IMR-90 (cell line): ENCODE results near the gene DDX19B. TPM values are rescaled to one million over a fixed set of nuclear protein-coding genes. Genes with fewer than 3 reads are reported as not detected.

ENCODE experiments used
- ATAC-seq: fragments of 200-7000 bp; cut with Tn5 transposase; 2 replicates; pipeline ENCODE4 v1.9.1; 2020; ENCODE audit warnings: low read depth, mild to moderate bottlenecking, moderate library complexity
- BruUV-seq: library from RNA; stranded (reverse); fragments of 400-500 nt; replicated peaks from 2 replicates; lab custom pipeline; 2021; lab: Mats Ljungman, UMichigan
- CTCF ChIA-PET: fragments of 300-600 bp; formaldehyde crosslinking; extraction: SDS; loops from one replicate; lab custom pipeline; 2021; ENCODE audit warnings: antibody characterized with exemption; lab: Yijun Ruan, JAX
- POLR2A ChIA-PET: fragments of 300-600 bp; sonication (Branson Sonifier 250); formaldehyde crosslinking; loops from one replicate; lab custom pipeline; 2022; ENCODE audit warnings: antibody characterized with exemption; ENCODE audit not compliant: unreplicated experiment; lab: Charles Lee
- DNase-seq: peaks from one replicate; pipeline ENCODE4 v3.0.0; 2013
- H2AFZ ChIP-seq: replicated peaks from 2 replicates; pipeline ENCODE3; 2013; ENCODE audit warnings: low read length, mild to moderate bottlenecking; ENCODE audit not compliant: poor library complexity
- H2AK5ac ChIP-seq: 2 replicates; pipeline ENCODE4 v1.6.1; 2013; ENCODE audit warnings: low read depth, low read length, inconsistent platforms
- H2AK9ac ChIP-seq: replicated peaks from 2 replicates; pipeline ENCODE3; 2013; ENCODE audit warnings: mild to moderate bottlenecking, low read depth, low read length, moderate library complexity; ENCODE audit not compliant: poor library complexity
- H2BK120ac ChIP-seq: 2 replicates; pipeline ENCODE4 v1.6.1; 2013; ENCODE audit warnings: low read depth, low read length, inconsistent platforms
- H2BK15ac ChIP-seq: 3 replicates; pipeline ENCODE4 v1.6.1; 2013; ENCODE audit warnings: low read depth, low read length, inconsistent platforms
- H2BK20ac ChIP-seq: 2 replicates; pipeline ENCODE4 v1.6.1; 2013; ENCODE audit warnings: low read depth, mild to moderate bottlenecking, inconsistent platforms, low read length, moderate library complexity
- H2BK5ac ChIP-seq: 2 replicates; pipeline ENCODE4 v1.6.1; 2013; ENCODE audit warnings: mild to moderate bottlenecking, low read depth, low read length, inconsistent platforms; ENCODE audit not compliant: poor library complexity, severe bottlenecking
- H3K14ac ChIP-seq: replicated peaks from 2 replicates; pipeline ENCODE4 v1.6.1; 2013; ENCODE audit warnings: low read depth, low read length, inconsistent platforms
- H3K18ac ChIP-seq: 2 replicates; pipeline ENCODE4 v1.6.1; 2013; ENCODE audit warnings: low read depth, low read length, control low read depth
- H3K23ac ChIP-seq: 2 replicates; pipeline ENCODE4 v1.6.1; 2013; ENCODE audit warnings: low read depth, low read length, inconsistent platforms
- H3K27ac ChIP-seq: 2 replicates; pipeline ENCODE4 v1.5.1; 2013; ENCODE audit warnings: mild to moderate bottlenecking, control low read depth, low read length; ENCODE audit not compliant: insufficient read depth
- H3K27me3 ChIP-seq: 2 replicates; pipeline ENCODE4 v1.6.1; 2013; ENCODE audit warnings: low read length; ENCODE audit not compliant: control insufficient read depth, insufficient read depth
- H3K36me3 ChIP-seq: 2 replicates; pipeline ENCODE4 v1.6.1; 2013; ENCODE audit warnings: low read length, mixed read lengths; ENCODE audit not compliant: control insufficient read depth, insufficient read depth
- H3K4ac ChIP-seq: 2 replicates; pipeline ENCODE4 v1.6.1; 2013; ENCODE audit warnings: low read depth, low read length, inconsistent platforms
- H3K4me1 ChIP-seq: 2 replicates; pipeline ENCODE4 v1.6.1; 2013; ENCODE audit warnings: low read length, mixed read lengths; ENCODE audit not compliant: control insufficient read depth, insufficient read depth
- H3K4me2 ChIP-seq: 2 replicates; pipeline ENCODE4 v1.6.1; 2013; ENCODE audit warnings: low read depth, mild to moderate bottlenecking, control low read depth, low read length, moderate library complexity
- H3K4me3 ChIP-seq: 2 replicates; pipeline ENCODE4 v1.5.1; 2013; ENCODE audit warnings: low read depth, mild to moderate bottlenecking, control low read depth, low read length, moderate library complexity; ENCODE audit not compliant: insufficient read depth
- H3K56ac ChIP-seq: 2 replicates; pipeline ENCODE4 v1.6.1; 2013; ENCODE audit warnings: low read length, inconsistent platforms; ENCODE audit not compliant: insufficient read depth; ENCODE audit errors: extremely low read depth
- H3K79me1 ChIP-seq, 2 experiments: 2 replicates each; pipeline ENCODE4 v1.6.1; 2013; ENCODE audit warnings: low read length in 2 of 2, inconsistent platforms in 1 of 2, low read depth in 1 of 2
- H3K9ac ChIP-seq: 2 replicates; pipeline ENCODE4 v1.6.1; 2013; ENCODE audit warnings: low read depth, low read length, control low read depth
- H3K9me1 ChIP-seq: 2 replicates; pipeline ENCODE4 v1.6.1; 2013; ENCODE audit warnings: low read length, inconsistent platforms; ENCODE audit not compliant: insufficient read depth
- H3K9me3 ChIP-seq: 2 replicates; pipeline ENCODE4 v1.6.1; 2013; ENCODE audit warnings: low read length; ENCODE audit not compliant: control insufficient read depth, insufficient read depth
- H4K20me1 ChIP-seq: 2 replicates; pipeline ENCODE4 v1.6.1; 2013; ENCODE audit warnings: low read length, inconsistent platforms; ENCODE audit not compliant: insufficient read depth
- H4K5ac ChIP-seq: 2 replicates; pipeline ENCODE4 v1.6.1; 2013; ENCODE audit warnings: mild to moderate bottlenecking, low read depth, low read length, control low read depth
- H4K8ac ChIP-seq, 2 experiments: 2 replicates each; pipeline ENCODE4 v1.6.1; 2013; ENCODE audit warnings: low read depth in 2 of 2, low read length in 2 of 2, control low read depth in 1 of 2, inconsistent platforms in 1 of 2
- H4K91ac ChIP-seq: 2 replicates; pipeline ENCODE4 v1.6.1; 2013; ENCODE audit warnings: low read depth, low read length, inconsistent platforms; ENCODE audit not compliant: insufficient read depth
- BHLHE40 ChIP-seq: fragments of 150-350 bp; IDR thresholded peaks from 2 replicates; pipeline ENCODE4 v1.6.1; 2016; ENCODE audit warnings: mild to moderate bottlenecking, low read depth, low read length
- CEBPB ChIP-seq: IDR thresholded peaks from 2 replicates; pipeline ENCODE4 v1.6.1; 2012; ENCODE audit warnings: low read depth, low read length, improper control_type of control experiment
- CHD1 ChIP-seq: IDR thresholded peaks from 2 replicates; pipeline ENCODE4 v1.6.1; 2012; ENCODE audit warnings: low read depth, low read length, improper control_type of control experiment
- CTCF ChIP-seq: conservative IDR thresholded peaks from 2 replicates; pipeline ENCODE4 v1.5.1; 2012; ENCODE audit warnings: mild to moderate bottlenecking, low read depth, low read length, improper control_type of control experiment
- ELK1 ChIP-seq: fragments of 150-350 bp; IDR thresholded peaks from 2 replicates; pipeline ENCODE4 v1.6.1; 2016; ENCODE audit warnings: low read depth, mild to moderate bottlenecking, low read length, moderate library complexity, borderline replicate concordance
- FOS ChIP-seq: fragments of 150-350 bp; IDR thresholded peaks from 2 replicates; pipeline ENCODE4 v1.6.1; 2016; ENCODE audit warnings: low read depth, low read length
- MAFK ChIP-seq: IDR thresholded peaks from 2 replicates; pipeline ENCODE4 v1.6.1; 2012; ENCODE audit warnings: low read depth, low read length, improper control_type of control experiment
- MAZ ChIP-seq: IDR thresholded peaks from 2 replicates; pipeline ENCODE4 v1.6.1; 2012; ENCODE audit warnings: low read depth, mild to moderate bottlenecking, low read length, improper control_type of control experiment, moderate library complexity, borderline replicate concordance
- MXI1 ChIP-seq: IDR thresholded peaks from 2 replicates; pipeline ENCODE4 v1.6.1; 2012; ENCODE audit warnings: low read depth, mild to moderate bottlenecking, low read length, moderate library complexity, borderline replicate concordance
- NFE2L2 ChIP-seq: fragments of 150-350 bp; IDR thresholded peaks from 2 replicates; pipeline ENCODE4 v1.6.1; 2016; ENCODE audit warnings: low read depth, mild to moderate bottlenecking, low read length
- POLR2A ChIP-seq: IDR thresholded peaks from 2 replicates; pipeline ENCODE4 v1.6.1; 2012; ENCODE audit warnings: mild to moderate bottlenecking, low read depth, low read length
- RAD21 ChIP-seq: IDR thresholded peaks from 2 replicates; pipeline ENCODE4 v1.6.1; 2012; ENCODE audit warnings: low read length, improper control_type of control experiment
- RCOR1 ChIP-seq: IDR thresholded peaks from 2 replicates; pipeline ENCODE4 v1.6.1; 2012; ENCODE audit warnings: mild to moderate bottlenecking, low read length, improper control_type of control experiment; ENCODE audit not compliant: insufficient replicate concordance
- RFX5 ChIP-seq: IDR thresholded peaks from 2 replicates; pipeline ENCODE4 v1.8.0; 2012; ENCODE audit warnings: low read depth, mild to moderate bottlenecking, low read length, moderate library complexity
- SMC3 ChIP-seq: fragments of 150-350 bp; IDR thresholded peaks from 2 replicates; pipeline ENCODE4 v1.6.1; 2016; ENCODE audit warnings: low read depth, mild to moderate bottlenecking, antibody characterized with exemption, low read length, moderate library complexity
- USF2 ChIP-seq: fragments of 150-350 bp; IDR thresholded peaks from 2 replicates; pipeline ENCODE4 v1.6.1; 2017; ENCODE audit warnings: mild to moderate bottlenecking, antibody characterized with exemption, low read length, low read depth
- WGBS, 2 experiments: methylation state at CpG; one replicate each; pipeline versions ENCODE4 v1.1.5 to v1.1.7; 2013; ENCODE audit warnings: missing lambda C conversion rate in 2 of 2; ENCODE audit not compliant: insufficient read length in 1 of 2; ENCODE audit errors: extremely low coverage in 2 of 2; 5-methylcytosine and 5-hydroxymethylcytosine counted together
- dilution Hi-C: fragments of 300-500 bp; cut with HindIII; formaldehyde crosslinking; loops from one replicate; pipeline ENCODE4 v1.14.3; 2018; ENCODE audit warnings: low sequenced_read_pairs; ENCODE audit not compliant: unreplicated experiment
- in situ Hi-C: fragments of 300-500 bp; cut with MboI; formaldehyde crosslinking; loops from 3 replicates; pipeline ENCODE4 v1.14.3; 2019; ENCODE audit warnings: low sequenced_read_pairs, inconsistent platforms, mixed read lengths
- intact Hi-C: fragments of 100-400 bp; cut with micrococcal nuclease; formaldehyde crosslinking; loops from 2 replicates; pipeline ENCODE4 v1.10.0; 2022
- polyA plus RNA-seq, 3 experiments: library from polyadenylated mRNA; depleted of rRNA; stranded (reverse); fragments of >200 nt; gene quantifications; 2 replicates each; pipeline ENCODE4 v1.2.3, GENCODE V29; 2012; ENCODE audit warnings: low replicate concordance in 1 of 3
- total RNA-seq: library from RNA; depleted of rRNA; stranded (reverse); fragments of >200 nt; gene quantifications from 2 replicates; pipeline ENCODE4 v1.2.3, GENCODE V29; 2012

The DDX19B gene
- total and polyA plus RNA-seq, 2 of the 4 experiments (the other 2 are of a cell fraction) = 33.3 to 41.0 TPM

- BruUV-seq = no TSS peak
- intact Hi-C loops = no loop called here
Measured at GRCh38 chr16:70320121-70320520, 21.1 kb downstream of the DDX19B start.

More at GRCh38 chr16:70320121-70320520, 21.1 kb downstream of the DDX19B start:
- ATAC-seq = no peak
- Histone ChIP-seq H3K23ac (no peak overlapping the region), H4K5ac (no peak overlapping the region), H3K4me1 (no peaks in the 10 kb centered on the region), H3K9ac (no peak overlapping the region), H3K27me3 (no peaks in the 10 kb centered on the region), H4K91ac (no peak overlapping the region), H3K56ac (no peak overlapping the region), H2BK120ac (no peak overlapping the region), H2AFZ (no peak overlapping the region), H3K4me2 (no peak overlapping the region), H2AK5ac (no peak overlapping the region), H3K9me1 (peaks cover 6% of the 10 kb centered on the region; the same call in 1 of the 2 replicates), H3K27ac (no peak overlapping the region), H4K20me1 (no peaks in the 10 kb centered on the region), H3K14ac (no peak overlapping the region), H2BK5ac (no peak overlapping the region), H3K79me1 (no peaks in the 10 kb centered on the region; a peak in 2 of 4 replicates), H3K36me3 (peaks cover 31% of the 10 kb centered on the region), H3K18ac (no peak overlapping the region), H2BK15ac (no peak overlapping the region), H4K8ac (no peak overlapping the region), H3K9me3 (no peaks in the 10 kb centered on the region), H2AK9ac (no peak overlapping the region), H3K4ac (no peak overlapping the region), H3K4me3 (no peak overlapping the region), H2BK20ac (no peak overlapping the region)
- ChIA-PET POLR2A (no interaction called here), CTCF (interaction anchor here (0.7 kb wide), 1 partner anchor 19 kb away, joined by 7 read pairs; no protein-coding TSS in a partner anchor)
- DNase-seq = no peak
- no CpG with 5 or more reads among the region's 5 CpGs for WGBS, 2 experiments
- in situ Hi-C loops = no loop called here
- dilution Hi-C loops = no loop called here
- no peak for TF ChIP-seq POLR2A
- no peak for TF ChIP-seq USF2
- no peak for TF ChIP-seq CHD1
- no peak for TF ChIP-seq MAFK
- TF ChIP-seq SMC3 = no peak
- TF ChIP-seq RCOR1 = no peak
- no peak for TF ChIP-seq CTCF
- no peak for TF ChIP-seq MAZ
- no peak for TF ChIP-seq NFE2L2
- no peak for TF ChIP-seq FOS
- TF ChIP-seq RAD21 = no peak
- TF ChIP-seq MXI1 = no peak
- no peak for TF ChIP-seq ELK1
- TF ChIP-seq RFX5 = no peak
- no peak for TF ChIP-seq BHLHE40
- no peak for TF ChIP-seq CEBPB
